GM06990 (cell line): ENCODE measurements around the gene EXPH5.

Experiments
- DNase-seq: peaks from one replicate; pipeline ENCODE4 v3.0.0-alpha.2; 2011; ENCODE audit not compliant: insufficient read length; ENCODE audit errors: extremely low read depth
- H3K27me3 ChIP-seq: replicated peaks from 2 replicates; pipeline ENCODE4 v1.6.0; 2011; ENCODE audit warnings: low read length; ENCODE audit not compliant: control insufficient read depth, insufficient read depth
- H3K36me3 ChIP-seq: 2 replicates; pipeline ENCODE4 v1.5.1; 2011; ENCODE audit warnings: low read length; ENCODE audit not compliant: control insufficient read depth, insufficient read depth
- H3K4me3 ChIP-seq: replicated peaks from 2 replicates; pipeline ENCODE4 v1.5.1; 2011; ENCODE audit warnings: low read depth, mild to moderate bottlenecking, control low read depth, low read length
- TF ChIP-seq, protein P1 (sequence below): IDR thresholded peaks from 2 replicates; pipeline ENCODE4 v1.5.1; 2011; ENCODE audit warnings: low read length, control low read depth, mild to moderate bottlenecking, inconsistent platforms; ENCODE audit not compliant: insufficient read depth, poor library complexity, severe bottlenecking

The EXPH5 gene

DNA sequence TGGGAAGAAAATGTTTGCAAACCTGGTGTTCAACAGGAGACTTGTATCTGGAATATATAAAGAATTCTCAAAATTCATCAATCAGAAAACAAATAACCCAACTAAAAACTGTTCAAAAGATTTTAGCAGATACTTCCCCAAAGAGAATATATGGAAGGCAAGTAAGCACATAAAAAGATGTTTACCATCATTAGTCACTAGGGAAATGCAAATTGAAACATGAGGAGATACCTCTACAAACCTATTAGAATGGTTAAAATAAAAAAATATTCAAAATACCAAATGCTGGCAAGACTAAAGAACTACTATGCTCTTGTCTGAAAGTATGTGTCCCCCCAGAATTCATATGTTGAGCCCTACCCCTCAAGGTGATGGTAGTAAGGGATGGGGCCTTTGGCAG is 8.6 kb downstream of the EXPH5 start:
- Histone ChIP-seq H3K4me3 (no peak overlapping the region), H3K36me3 (no peaks in the 10 kb centered on the region), H3K27me3 (no peaks in the 10 kb centered on the region)
- no peak for DNase-seq
- TF ChIP-seq, protein P1, sequence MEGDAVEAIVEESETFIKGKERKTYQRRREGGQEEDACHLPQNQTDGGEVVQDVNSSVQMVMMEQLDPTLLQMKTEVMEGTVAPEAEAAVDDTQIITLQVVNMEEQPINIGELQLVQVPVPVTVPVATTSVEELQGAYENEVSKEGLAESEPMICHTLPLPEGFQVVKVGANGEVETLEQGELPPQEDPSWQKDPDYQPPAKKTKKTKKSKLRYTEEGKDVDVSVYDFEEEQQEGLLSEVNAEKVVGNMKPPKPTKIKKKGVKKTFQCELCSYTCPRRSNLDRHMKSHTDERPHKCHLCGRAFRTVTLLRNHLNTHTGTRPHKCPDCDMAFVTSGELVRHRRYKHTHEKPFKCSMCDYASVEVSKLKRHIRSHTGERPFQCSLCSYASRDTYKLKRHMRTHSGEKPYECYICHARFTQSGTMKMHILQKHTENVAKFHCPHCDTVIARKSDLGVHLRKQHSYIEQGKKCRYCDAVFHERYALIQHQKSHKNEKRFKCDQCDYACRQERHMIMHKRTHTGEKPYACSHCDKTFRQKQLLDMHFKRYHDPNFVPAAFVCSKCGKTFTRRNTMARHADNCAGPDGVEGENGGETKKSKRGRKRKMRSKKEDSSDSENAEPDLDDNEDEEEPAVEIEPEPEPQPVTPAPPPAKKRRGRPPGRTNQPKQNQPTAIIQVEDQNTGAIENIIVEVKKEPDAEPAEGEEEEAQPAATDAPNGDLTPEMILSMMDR, result no peak

DNA sequence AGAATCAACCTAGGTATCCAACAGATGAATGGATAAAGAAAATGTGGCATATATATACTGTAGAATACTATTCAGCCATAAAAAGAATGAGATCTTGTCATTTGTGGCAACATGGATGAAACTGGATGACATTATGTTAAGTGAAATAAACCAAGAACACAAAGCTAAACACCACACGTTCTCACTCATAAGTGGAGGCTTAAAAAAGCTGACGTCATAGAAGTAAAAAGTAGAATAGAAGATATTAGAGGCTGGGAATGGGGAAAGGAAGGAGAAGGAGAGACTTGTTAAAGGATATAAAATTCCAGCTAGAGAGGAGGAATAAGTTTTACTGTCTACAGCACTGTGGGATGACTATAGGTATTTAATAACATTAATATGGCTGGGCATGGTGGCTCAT is 12.9 kb downstream of the EXPH5 start:
- no peak for DNase-seq
- Histone ChIP-seq H3K4me3 (no peak overlapping the region), H3K36me3 (no peaks in the 10 kb centered on the region), H3K27me3 (no peaks in the 10 kb centered on the region)
- TF ChIP-seq, protein P1, result no peak

DNA sequence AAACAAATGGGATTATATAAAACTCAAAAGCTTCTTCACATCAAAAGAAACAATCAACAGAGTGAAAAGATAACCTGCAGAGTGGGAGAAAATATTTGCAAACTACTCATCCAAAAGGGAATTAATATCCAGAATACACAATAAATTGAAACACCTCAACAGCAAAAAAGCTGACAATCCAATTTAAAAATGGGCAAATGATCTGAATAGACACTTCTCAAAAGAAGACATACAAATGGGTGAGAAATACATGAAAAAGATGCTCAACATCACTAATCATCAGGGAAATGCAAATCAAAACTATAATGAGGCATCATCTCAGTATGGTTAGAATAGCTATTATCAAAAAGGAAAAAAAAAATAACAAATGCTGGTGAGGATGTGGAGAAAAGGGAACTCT is 13.5 kb downstream of the EXPH5 start:
- no peaks in the 10 kb centered on the region for H3K36me3 ChIP-seq
- TF ChIP-seq, protein P1, result no peak
- no peak for DNase-seq
- H3K4me3 ChIP-seq, result no peak overlapping the region
- H3K27me3 ChIP-seq, result no peaks in the 10 kb centered on the region

DNA sequence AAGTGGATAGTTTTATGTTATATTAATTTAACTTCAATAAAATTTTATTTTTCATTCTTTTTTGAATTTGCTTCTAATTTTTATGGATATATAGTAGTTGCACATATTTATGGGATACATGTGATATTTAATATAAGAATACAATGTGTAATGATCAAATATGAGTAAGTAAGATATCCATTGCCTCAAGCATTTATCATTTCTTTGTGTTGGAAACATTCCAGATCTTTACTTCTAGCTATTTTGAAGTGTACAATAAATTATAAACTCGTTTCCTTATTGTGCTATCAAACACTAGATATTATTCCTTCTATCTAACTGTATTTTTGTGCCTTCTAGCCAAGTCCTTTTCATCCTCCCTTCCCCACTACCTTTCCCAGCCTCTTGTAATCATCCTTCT is 17.0 kb downstream of the EXPH5 start:
- H3K36me3 ChIP-seq, result no peaks in the 10 kb centered on the region
- no peak for DNase-seq
- H3K4me3 ChIP-seq, result no peak overlapping the region
- TF ChIP-seq, protein P1, result no peak
- H3K27me3 ChIP-seq, result no peaks in the 10 kb centered on the region

DNA sequence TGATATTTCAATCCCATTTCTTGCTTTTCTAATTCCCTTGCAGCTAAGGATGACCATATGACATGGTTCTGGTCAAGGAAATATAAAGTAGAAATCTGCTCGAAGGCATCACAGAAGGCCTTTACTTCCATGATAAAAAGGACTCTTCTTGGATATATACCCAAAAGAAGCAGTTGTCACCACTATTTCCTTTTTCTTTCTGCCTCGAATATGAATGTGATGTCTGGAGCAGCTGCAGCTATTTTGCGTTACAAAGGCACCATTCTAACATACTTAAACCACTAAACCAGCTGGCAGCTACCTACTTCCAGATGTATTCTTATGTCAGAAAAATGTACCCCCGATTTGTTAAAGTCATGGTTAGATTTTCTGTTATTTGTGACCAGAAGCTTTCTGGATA is 18.9 kb downstream of the EXPH5 start:
- Histone ChIP-seq H3K27me3 (no peaks in the 10 kb centered on the region), H3K4me3 (no peak overlapping the region), H3K36me3 (no peaks in the 10 kb centered on the region)
- TF ChIP-seq, protein P1, result no peak
- no peak for DNase-seq

DNA sequence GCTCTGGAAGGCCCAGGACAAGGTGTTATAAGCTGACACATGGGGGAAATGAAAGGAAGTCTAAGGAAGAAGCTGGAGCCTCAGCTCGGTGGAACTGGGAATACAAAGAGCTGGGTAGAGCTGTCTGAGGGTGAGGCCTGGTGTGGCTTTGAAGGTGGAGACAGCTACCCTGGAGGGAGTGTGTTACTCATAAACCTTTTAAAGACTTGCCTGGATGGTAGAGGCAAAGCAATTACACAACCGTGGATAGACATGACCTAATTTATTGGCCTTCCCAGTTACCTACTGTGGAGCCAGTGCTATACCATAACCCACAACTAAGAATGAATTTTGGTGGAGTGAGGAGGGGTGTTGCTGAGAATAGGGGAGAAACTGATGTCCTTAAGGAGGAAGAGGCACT is 22.6 kb downstream of the EXPH5 start:
- TF ChIP-seq, protein P1, result no peak
- DNase-seq, result no peak
- Histone ChIP-seq H3K36me3 (no peaks in the 10 kb centered on the region), H3K4me3 (no peak overlapping the region), H3K27me3 (no peaks in the 10 kb centered on the region)
